ENCODE results near the gene FSTL5.

DNA sequence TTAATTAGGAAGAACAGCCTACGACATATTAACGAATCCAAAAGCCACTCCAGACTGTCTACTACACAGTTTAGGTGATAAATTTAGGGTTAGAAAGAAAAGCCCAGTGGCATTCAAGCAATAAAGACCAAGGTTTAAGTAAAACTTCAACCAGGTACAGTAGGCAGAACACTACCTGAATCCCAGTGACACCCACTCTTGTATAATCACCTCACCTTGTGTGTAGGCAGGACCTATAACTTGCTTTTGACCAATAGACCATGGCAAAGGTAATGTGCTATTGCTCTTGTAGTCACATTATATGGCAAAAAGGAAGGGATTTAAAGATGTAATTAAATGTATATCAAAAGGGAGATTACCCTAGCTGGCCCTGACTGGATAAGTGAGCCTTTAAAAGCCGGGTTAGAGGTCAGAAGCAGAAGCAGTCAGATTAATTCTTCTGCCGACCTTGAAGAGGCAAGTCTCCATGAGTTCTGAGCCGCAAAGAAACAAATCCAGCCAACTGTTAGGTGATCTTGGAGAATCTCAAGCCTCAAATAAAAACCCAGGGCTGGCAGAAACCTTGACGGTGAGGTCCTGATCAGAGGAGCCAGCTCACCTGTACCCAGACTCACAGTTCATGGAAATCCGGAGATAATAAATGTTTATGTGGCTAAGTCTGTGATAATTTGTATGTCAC lies 8.8 kb downstream of the FSTL5 start:
- TF ChIP-seq POLR2A (IDR thresholded peaks at IDR 0.05) (no peak), POLR2AphosphoS5 (IDR thresholded peaks at IDR 0.05) (no peak)
- TF ChIP-seq, protein P1, sequence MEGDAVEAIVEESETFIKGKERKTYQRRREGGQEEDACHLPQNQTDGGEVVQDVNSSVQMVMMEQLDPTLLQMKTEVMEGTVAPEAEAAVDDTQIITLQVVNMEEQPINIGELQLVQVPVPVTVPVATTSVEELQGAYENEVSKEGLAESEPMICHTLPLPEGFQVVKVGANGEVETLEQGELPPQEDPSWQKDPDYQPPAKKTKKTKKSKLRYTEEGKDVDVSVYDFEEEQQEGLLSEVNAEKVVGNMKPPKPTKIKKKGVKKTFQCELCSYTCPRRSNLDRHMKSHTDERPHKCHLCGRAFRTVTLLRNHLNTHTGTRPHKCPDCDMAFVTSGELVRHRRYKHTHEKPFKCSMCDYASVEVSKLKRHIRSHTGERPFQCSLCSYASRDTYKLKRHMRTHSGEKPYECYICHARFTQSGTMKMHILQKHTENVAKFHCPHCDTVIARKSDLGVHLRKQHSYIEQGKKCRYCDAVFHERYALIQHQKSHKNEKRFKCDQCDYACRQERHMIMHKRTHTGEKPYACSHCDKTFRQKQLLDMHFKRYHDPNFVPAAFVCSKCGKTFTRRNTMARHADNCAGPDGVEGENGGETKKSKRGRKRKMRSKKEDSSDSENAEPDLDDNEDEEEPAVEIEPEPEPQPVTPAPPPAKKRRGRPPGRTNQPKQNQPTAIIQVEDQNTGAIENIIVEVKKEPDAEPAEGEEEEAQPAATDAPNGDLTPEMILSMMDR (IDR thresholded peaks at IDR 0.05), result no peak

Measured in suprapubic skin (tissue), 4 donors.